H1 (cell line): Measurements from ENCODE around the gene SSC5D. TPM values are rescaled to one million over a fixed set of nuclear protein-coding genes. Genes with fewer than 3 reads are reported as not detected.

Source experiments
- CTCF ChIA-PET: fragments of 300-600 bp; sonication (Branson Sonifier 250); formaldehyde crosslinking; loops from one replicate; lab custom pipeline; 2021; ENCODE audit not compliant: partially characterized antibody; lab: Charles Lee
- POLR2A ChIA-PET: fragments of 300-600 bp; sonication (Branson Sonifier 250); formaldehyde crosslinking; loops from one replicate; lab custom pipeline; 2021; ENCODE audit warnings: inconsistent platforms; ENCODE audit not compliant: partially characterized antibody; lab: Charles Lee
- DNase-seq, 2 experiments: peaks; one replicate each; pipeline versions ENCODE4 v3.0.0 to v3.0.0-alpha.2; 2010 to 2022; ENCODE audit warnings: low spot score in 2 of 2, low read depth in 1 of 2, mixed read lengths in 1 of 2
- FAIRE-seq: peaks from 2 replicates; lab custom pipeline; 2011; peaks lifted over from hg19 to GRCh38; lab: Jason Lieb, UNC
- H2AFZ ChIP-seq: 2 replicates; pipeline ENCODE4 v1.8.1; 2012; ENCODE audit warnings: low read length, inconsistent platforms
- H2AK5ac ChIP-seq: 2 replicates; pipeline ENCODE4 v1.6.1; 2013; ENCODE audit warnings: low read depth, low read length
- H2BK120ac ChIP-seq: replicated peaks from 2 replicates; pipeline ENCODE3; 2013; ENCODE audit warnings: low read depth, low read length, inconsistent platforms
- H2BK12ac ChIP-seq: 2 replicates; pipeline ENCODE4 v1.6.1; 2013; ENCODE audit warnings: low read depth, low read length
- H2BK15ac ChIP-seq: 2 replicates; pipeline ENCODE4 v1.6.1; 2013; ENCODE audit warnings: low read length
- H2BK20ac ChIP-seq: 2 replicates; pipeline ENCODE4 v1.6.1; 2013; ENCODE audit warnings: low read length
- H2BK5ac ChIP-seq: 2 replicates; pipeline ENCODE4 v1.6.1; 2013; ENCODE audit warnings: low read depth, low read length
- H3K14ac ChIP-seq: 2 replicates; pipeline ENCODE4 v1.6.1; 2013; ENCODE audit warnings: inconsistent platforms; ENCODE audit not compliant: insufficient read length
- H3K18ac ChIP-seq: 2 replicates; pipeline ENCODE4 v1.6.1; 2013; ENCODE audit warnings: low read length; ENCODE audit errors: extremely low read depth
- H3K23ac ChIP-seq: 2 replicates; pipeline ENCODE4 v1.6.1; 2013; ENCODE audit warnings: inconsistent platforms; ENCODE audit not compliant: insufficient read length
- H3K23me2 ChIP-seq: 2 replicates; pipeline ENCODE4 v1.6.1; 2013; ENCODE audit warnings: low read depth, low read length
- H3K27ac ChIP-seq: 2 replicates; pipeline ENCODE4 v1.6.1; 2011; ENCODE audit warnings: low read depth, low read length, inconsistent platforms
- H3K27me3 ChIP-seq, 4 experiments: replicated peaks in 1 of 4; 1 replicate in 1 of 4; 2 replicates in 3 of 4; pipeline versions ENCODE4 v1.6.1 to v1.8.1; 2011 to 2013; ENCODE audit warnings: low read length in 3 of 4, mild to moderate bottlenecking in 3 of 4, inconsistent platforms in 2 of 4, mixed read lengths in 2 of 4, moderate library complexity in 1 of 4; ENCODE audit not compliant: control insufficient read depth in 3 of 4, insufficient read depth in 3 of 4; ENCODE audit errors: extremely low read depth in 1 of 4
- H3K36me3 ChIP-seq, 4 experiments: 2 replicates each; pipeline versions ENCODE4 v1.6.1 to v1.8.1; 2011 to 2013; ENCODE audit warnings: mild to moderate bottlenecking in 4 of 4, low read length in 3 of 4, moderate library complexity in 2 of 4, control low read depth in 1 of 4, inconsistent platforms in 1 of 4; ENCODE audit not compliant: insufficient read depth in 4 of 4, control insufficient read depth in 2 of 4
- H3K4ac ChIP-seq: replicated peaks from 2 replicates; pipeline ENCODE3; 2013; ENCODE audit warnings: low read length, low read depth, mixed read lengths, inconsistent platforms; ENCODE audit not compliant: insufficient read length
- H3K4me1 ChIP-seq, 4 experiments: replicated peaks in 1 of 4; 1 replicate in 1 of 4; 2 replicates in 3 of 4; pipeline versions ENCODE4 v1.6.1 to v1.8.1; 2011 to 2013; ENCODE audit warnings: low read length in 3 of 4, inconsistent platforms in 2 of 4, mixed read lengths in 1 of 4; ENCODE audit not compliant: insufficient read depth in 4 of 4, control insufficient read depth in 3 of 4
- H3K4me2 ChIP-seq, 2 experiments: 2 replicates each; pipeline versions ENCODE4 v1.6.1 to v1.8.1; 2011 to 2013; ENCODE audit warnings: low read depth in 2 of 2, low read length in 2 of 2, control low read depth in 1 of 2, inconsistent platforms in 1 of 2, mild to moderate bottlenecking in 1 of 2; ENCODE audit not compliant: insufficient read depth in 1 of 2
- H3K4me3 ChIP-seq, 4 experiments: fragments of 200-600, 300-600 bp in 1 of 4; sonication (generic), shearing (Covaris generic), sonication (Bioruptor Twin) in 1 of 4; 2 replicates each; pipeline versions ENCODE4 v1.5.1 to v1.8.1; 2011 to 2016; ENCODE audit warnings: low read length in 4 of 4, low read depth in 3 of 4, control low read depth in 2 of 4, inconsistent platforms in 2 of 4, mild to moderate bottlenecking in 2 of 4, mixed read lengths in 1 of 4, moderate library complexity in 1 of 4; ENCODE audit not compliant: insufficient read depth in 2 of 4; ENCODE audit errors: extremely low read depth in 1 of 4
- H3K56ac ChIP-seq: replicated peaks from 2 replicates; pipeline ENCODE3; 2013; ENCODE audit warnings: low read depth, mild to moderate bottlenecking, mixed read lengths, low read length, inconsistent platforms; ENCODE audit not compliant: insufficient read length
- H3K79me1 ChIP-seq: 2 replicates; pipeline ENCODE4 v1.6.1; 2013; ENCODE audit warnings: low read depth, low read length, control low read depth
- H3K79me2 ChIP-seq, 2 experiments: 2 replicates each; pipeline versions ENCODE4 v1.6.1 to v1.8.1; 2012 to 2013; ENCODE audit warnings: low read length in 2 of 2, mild to moderate bottlenecking in 2 of 2, inconsistent platforms in 1 of 2; ENCODE audit not compliant: insufficient read depth in 2 of 2, control insufficient read depth in 1 of 2
- H3K9ac ChIP-seq, 4 experiments: replicated peaks in 1 of 4; 1 replicate in 1 of 4; 2 replicates in 3 of 4; pipeline versions ENCODE4 v1.6.1 to v1.8.1; 2011 to 2013; ENCODE audit warnings: low read depth in 3 of 4, low read length in 3 of 4, control low read depth in 2 of 4, mild to moderate bottlenecking in 2 of 4, moderate library complexity in 2 of 4, inconsistent platforms in 1 of 4; ENCODE audit errors: extremely low read depth in 1 of 4
- H3K9me3 ChIP-seq, 2 experiments: 2 replicates each; pipeline versions ENCODE4 v1.6.1 to v1.8.1; 2012 to 2013; ENCODE audit warnings: mild to moderate bottlenecking in 2 of 2, moderate library complexity in 2 of 2, control low read depth in 1 of 2, inconsistent platforms in 1 of 2, low read depth in 1 of 2, low read length in 1 of 2, mixed read lengths in 1 of 2; ENCODE audit not compliant: insufficient read depth in 2 of 2
- H4K20me1 ChIP-seq, 2 experiments: replicated peaks in 1 of 2; 2 replicates each; pipeline versions ENCODE3 to v1.8.1; 2011 to 2013; ENCODE audit warnings: inconsistent platforms in 2 of 2, low read length in 2 of 2, mild to moderate bottlenecking in 1 of 2; ENCODE audit not compliant: insufficient read depth in 2 of 2, control insufficient read depth in 1 of 2
- H4K5ac ChIP-seq: 2 replicates; pipeline ENCODE4 v1.6.1; 2013; ENCODE audit warnings: low read length, low read depth, mixed read lengths, inconsistent platforms; ENCODE audit not compliant: insufficient read length
- H4K8ac ChIP-seq: 2 replicates; pipeline ENCODE4 v1.8.0; 2013; ENCODE audit warnings: mild to moderate bottlenecking, moderate library complexity, low read length, inconsistent platforms; ENCODE audit not compliant: insufficient read depth; ENCODE audit errors: extremely low read depth
- H4K91ac ChIP-seq: replicated peaks from 2 replicates; pipeline ENCODE3; 2013; ENCODE audit warnings: low read length, mixed read lengths, inconsistent platforms; ENCODE audit not compliant: insufficient read length
- CHD2 ChIP-seq: IDR thresholded peaks from 2 replicates; pipeline ENCODE4 v1.6.1; 2012; ENCODE audit warnings: low read length, improper control_type of control experiment
- JUND ChIP-seq: IDR thresholded peaks from 2 replicates; pipeline ENCODE4 v1.6.1; 2011; ENCODE audit warnings: mild to moderate bottlenecking, improper control_type of control experiment, low read length
- WGBS, 2 experiments: shearing (Covaris generic) in 1 of 2; methylation state at CpG; one replicate each; pipeline versions ENCODE4 v1.1.6 to v1.1.7; 2013 to 2015; ENCODE audit warnings: low lambda C conversion rate in 2 of 2, mixed read lengths in 2 of 2, inconsistent platforms in 1 of 2, low coverage in 1 of 2, missing lambda C conversion rate in 1 of 2; ENCODE audit not compliant: insufficient replicate concordance in 2 of 2, insufficient coverage in 1 of 2, insufficient read length in 1 of 2; ENCODE audit errors: extremely low coverage in 1 of 2, missing lambda C conversion rate in 1 of 2; 5-methylcytosine and 5-hydroxymethylcytosine counted together
- polyA plus RNA-seq, 7 experiments: library from polyadenylated mRNA; depleted of rRNA in 3 of 7; stranded (reverse) in 5 of 7; unstranded in 2 of 7; fragments of >200 nt in 5 of 7; fragments of 200-250 nt in 2 of 7; gene quantifications; 1 replicate in 5 of 7; 2 replicates in 1 of 7; 4 replicates in 1 of 7; pipeline versions ENCODE4 v1.2.1 to v1.2.3, GENCODE V29; 2011 to 2013; ENCODE audit warnings: missing spikeins in 2 of 7, mixed read lengths in 2 of 7
- total RNA-seq: library from RNA; stranded (reverse); fragmentation: NEBNext Ultra II Directional; extraction: Animal tissue kit (Norgen Biotek cat#: 25700); gene quantifications from 2 replicates; pipeline ENCODE4 v1.2.1, GENCODE V29; 2021
- TF ChIP-seq, protein P1 (sequence below): IDR thresholded peaks from 2 replicates; pipeline ENCODE4 v1.6.1; 2011; ENCODE audit warnings: low read length, improper control_type of control experiment

Gene SSC5D
- total and polyA plus RNA-seq, 2 of the 8 experiments (the other 6 are each of a cell fraction or from before 2014, with no cell fraction given), result 0.39 to 1.7 TPM

DNA sequence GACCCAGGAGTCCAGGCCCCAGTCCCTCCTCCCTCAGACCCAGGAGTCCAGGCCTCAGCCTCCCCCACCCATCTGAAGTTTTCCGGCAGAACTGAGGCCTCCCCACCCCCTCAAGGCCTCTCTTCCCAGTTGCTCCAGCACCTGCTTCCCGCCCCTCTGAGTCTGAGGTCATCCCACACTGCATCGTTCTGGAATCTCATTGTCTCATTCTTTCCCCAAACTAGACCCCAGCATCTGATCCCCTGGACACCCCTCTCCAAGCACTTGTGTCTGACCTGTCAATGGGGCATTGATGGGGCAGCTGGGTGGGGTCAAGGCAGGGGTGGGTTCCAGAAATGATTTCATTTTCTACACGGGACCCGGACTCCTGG is 49.5 kb downstream of the SSC5D start:
- peaks cover 0 to 3% of the 10 kb centered on the region in 2 experiments for H4K20me1 ChIP-seq
- H3K4me1 ChIP-seq, result peaks cover 0 to 17% (median 5%) of the 10 kb centered on the region in 4 experiments; a peak in 4 of 7 replicates
- peak overlapping the region; percentile 71; the same call in 1 of the 2 replicates for H2BK5ac ChIP-seq
- H3K23ac ChIP-seq, result no peak overlapping the region
- H3K56ac ChIP-seq, result no peak overlapping the region
- H3K27me3 ChIP-seq, result no peaks in the 10 kb centered on the region; a peak in 2 of 7 replicates
- H3K14ac ChIP-seq, result no peak overlapping the region
- no peak overlapping the region for H4K8ac ChIP-seq
- peak overlapping the region; percentile 51; the same call in 1 of the 2 replicates for H3K27ac ChIP-seq
- H2BK12ac ChIP-seq, result 0 out of 2 replicates have a peak overlapping the region, but pooled peaks have one; percentile 27
- WGBS, 2 experiments, result 56% methylated on average over 3 of the region's 5 CpGs; no CpG with 5 or more reads in 1 of the 2 experiments
- ChIA-PET CTCF (interaction anchor here (0.7 to 1.2 kb wide), 3 partner anchors 15 to 724 kb away, joined by 3 to 4 read pairs (median 4); no protein-coding TSS in a partner anchor), POLR2A (no interaction called here)
- H3K79me2 ChIP-seq, result no peaks in the 10 kb centered on the region
- H4K5ac ChIP-seq, result peak overlapping the region; percentile 64
- H3K23me2 ChIP-seq, result peaks cover 10% of the 10 kb centered on the region; the same call in 1 of the 2 replicates
- H2AK5ac ChIP-seq, result no peak overlapping the region
- H3K4ac ChIP-seq, result peak overlapping the region; percentile 94
- no peak overlapping the region for H2BK20ac ChIP-seq
- TF ChIP-seq, protein P1, sequence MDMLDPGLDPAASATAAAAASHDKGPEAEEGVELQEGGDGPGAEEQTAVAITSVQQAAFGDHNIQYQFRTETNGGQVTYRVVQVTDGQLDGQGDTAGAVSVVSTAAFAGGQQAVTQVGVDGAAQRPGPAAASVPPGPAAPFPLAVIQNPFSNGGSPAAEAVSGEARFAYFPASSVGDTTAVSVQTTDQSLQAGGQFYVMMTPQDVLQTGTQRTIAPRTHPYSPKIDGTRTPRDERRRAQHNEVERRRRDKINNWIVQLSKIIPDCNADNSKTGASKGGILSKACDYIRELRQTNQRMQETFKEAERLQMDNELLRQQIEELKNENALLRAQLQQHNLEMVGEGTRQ, result no peak
- TF ChIP-seq JUND (0 out of 2 replicates have a peak, but pooled peaks have one; percentile 22), CHD2 (no peak)
- H3K9me3 ChIP-seq, result no peaks in the 10 kb centered on the region
- no peaks in the 10 kb centered on the region for H3K79me1 ChIP-seq
- H3K9ac ChIP-seq, result no peak overlapping the region
- FAIRE-seq (no peak), DNase-seq (no peak)
- H2BK120ac ChIP-seq, result peak overlapping the region; percentile 78
- H3K18ac ChIP-seq, result peak overlapping the region; percentile 48
- H2AFZ ChIP-seq, result no peak overlapping the region
- peak overlapping the region; percentile 14 to 29; a peak in 1 of 4 replicates for H3K4me2 ChIP-seq
- H4K91ac ChIP-seq, result no peak overlapping the region
- no peak overlapping the region for H3K4me3 ChIP-seq
- no peaks in the 10 kb centered on the region; a peak in 1 of 8 replicates for H3K36me3 ChIP-seq
- no peak overlapping the region for H2BK15ac ChIP-seq
